ENCODE data around the gene R3HCC1L.

DNA sequence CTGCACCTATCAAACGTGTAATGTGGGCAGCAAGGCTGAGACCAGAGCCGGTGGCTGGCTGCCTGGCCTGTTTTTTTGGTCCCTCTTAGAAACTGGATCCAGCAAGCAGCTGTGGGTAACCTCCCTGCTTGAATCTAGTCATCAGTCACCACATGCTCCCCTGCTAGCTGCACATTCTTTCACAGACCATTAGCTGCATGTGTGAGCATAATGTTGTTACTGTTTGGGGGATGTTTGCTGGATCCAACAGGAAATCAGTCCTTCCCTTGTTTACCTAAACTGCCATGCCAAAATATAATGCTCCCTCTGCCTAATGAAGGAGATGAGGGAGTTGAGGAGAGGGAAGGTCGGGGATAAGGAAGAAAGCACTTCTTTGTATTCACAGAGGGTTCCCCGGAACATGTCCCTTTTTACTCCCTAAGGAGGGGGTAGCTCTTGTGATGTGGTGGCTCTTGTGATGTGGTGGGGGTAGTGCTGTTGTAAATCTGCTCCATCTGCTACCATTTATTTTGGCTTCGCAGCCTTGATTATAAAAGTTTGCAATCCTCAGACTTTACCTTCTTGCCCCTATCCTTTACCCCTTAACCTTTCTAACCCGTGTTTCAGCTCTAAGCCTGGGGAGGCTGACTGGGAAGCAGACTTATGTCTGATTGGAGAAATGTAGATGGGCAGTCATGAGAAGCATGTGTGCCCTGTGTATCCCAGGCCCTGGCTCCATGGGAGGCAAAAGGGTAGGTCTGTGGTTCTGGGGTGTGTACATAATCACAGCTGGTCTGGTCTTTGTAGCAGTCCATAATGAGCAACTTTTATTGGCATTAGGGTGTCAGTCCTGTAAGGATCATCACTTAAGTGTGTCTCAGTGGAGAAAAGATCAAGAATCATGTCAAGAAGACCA is 112.7 kb downstream of the R3HCC1L start:
- TF ChIP-seq POLR2A (IDR thresholded peaks at IDR 0.05) (no peak), POLR2AphosphoS5 (IDR thresholded peaks at IDR 0.05; ENCODE audit: insufficient read depth in 1 of 2, low read depth in 1 of 2) (no peak)
- TF ChIP-seq, protein P1, sequence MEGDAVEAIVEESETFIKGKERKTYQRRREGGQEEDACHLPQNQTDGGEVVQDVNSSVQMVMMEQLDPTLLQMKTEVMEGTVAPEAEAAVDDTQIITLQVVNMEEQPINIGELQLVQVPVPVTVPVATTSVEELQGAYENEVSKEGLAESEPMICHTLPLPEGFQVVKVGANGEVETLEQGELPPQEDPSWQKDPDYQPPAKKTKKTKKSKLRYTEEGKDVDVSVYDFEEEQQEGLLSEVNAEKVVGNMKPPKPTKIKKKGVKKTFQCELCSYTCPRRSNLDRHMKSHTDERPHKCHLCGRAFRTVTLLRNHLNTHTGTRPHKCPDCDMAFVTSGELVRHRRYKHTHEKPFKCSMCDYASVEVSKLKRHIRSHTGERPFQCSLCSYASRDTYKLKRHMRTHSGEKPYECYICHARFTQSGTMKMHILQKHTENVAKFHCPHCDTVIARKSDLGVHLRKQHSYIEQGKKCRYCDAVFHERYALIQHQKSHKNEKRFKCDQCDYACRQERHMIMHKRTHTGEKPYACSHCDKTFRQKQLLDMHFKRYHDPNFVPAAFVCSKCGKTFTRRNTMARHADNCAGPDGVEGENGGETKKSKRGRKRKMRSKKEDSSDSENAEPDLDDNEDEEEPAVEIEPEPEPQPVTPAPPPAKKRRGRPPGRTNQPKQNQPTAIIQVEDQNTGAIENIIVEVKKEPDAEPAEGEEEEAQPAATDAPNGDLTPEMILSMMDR (IDR thresholded peaks at IDR 0.05): no peak
